ENCODE measurements around the gene TMEM259. TPM values are rescaled to one million over a fixed set of nuclear protein-coding genes. Genes with fewer than 3 reads are reported as not detected.

Gene TMEM259
- total RNA-seq, 1 donor from 2014 or later = 106 TPM

DNA sequence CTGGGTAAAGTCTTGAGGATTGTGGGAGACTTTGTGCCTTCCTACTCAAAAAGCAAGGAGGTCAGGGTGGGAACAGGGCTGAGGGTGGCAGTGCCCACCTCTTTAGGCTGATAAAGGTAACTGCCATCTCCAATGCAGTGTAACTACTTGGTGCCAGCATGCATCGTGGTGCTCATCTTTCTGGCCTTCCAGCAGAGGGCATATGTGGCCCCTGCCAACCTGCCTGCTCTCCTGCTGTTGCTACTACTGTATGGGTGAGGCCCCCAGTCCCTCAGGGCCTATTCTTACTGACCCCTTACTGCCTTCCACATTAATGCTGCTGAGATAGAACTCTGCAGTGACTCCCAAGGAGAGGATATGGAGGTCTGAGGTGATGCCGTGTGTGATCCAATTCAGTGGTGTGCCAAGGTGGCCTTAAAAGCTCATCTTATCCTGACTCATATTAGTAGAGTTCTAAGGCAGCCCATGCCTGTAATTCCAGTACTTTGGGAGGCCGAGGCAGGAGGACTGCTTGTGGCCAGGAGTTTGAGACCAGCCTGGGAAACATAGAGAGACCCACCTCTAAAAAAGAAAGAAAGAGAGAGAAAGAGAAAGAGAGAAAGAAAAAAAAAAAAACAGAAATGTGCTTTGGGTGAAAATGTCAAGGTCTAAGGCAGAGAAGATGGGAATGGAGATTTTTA lies 36.4 kb upstream of the TMEM259 start:
- intact Hi-C loops (cut with DNase I) = no loop called here
- ATAC-seq (no peak), DNase-seq (ENCODE audit: missing footprints) (no peak)

DNA sequence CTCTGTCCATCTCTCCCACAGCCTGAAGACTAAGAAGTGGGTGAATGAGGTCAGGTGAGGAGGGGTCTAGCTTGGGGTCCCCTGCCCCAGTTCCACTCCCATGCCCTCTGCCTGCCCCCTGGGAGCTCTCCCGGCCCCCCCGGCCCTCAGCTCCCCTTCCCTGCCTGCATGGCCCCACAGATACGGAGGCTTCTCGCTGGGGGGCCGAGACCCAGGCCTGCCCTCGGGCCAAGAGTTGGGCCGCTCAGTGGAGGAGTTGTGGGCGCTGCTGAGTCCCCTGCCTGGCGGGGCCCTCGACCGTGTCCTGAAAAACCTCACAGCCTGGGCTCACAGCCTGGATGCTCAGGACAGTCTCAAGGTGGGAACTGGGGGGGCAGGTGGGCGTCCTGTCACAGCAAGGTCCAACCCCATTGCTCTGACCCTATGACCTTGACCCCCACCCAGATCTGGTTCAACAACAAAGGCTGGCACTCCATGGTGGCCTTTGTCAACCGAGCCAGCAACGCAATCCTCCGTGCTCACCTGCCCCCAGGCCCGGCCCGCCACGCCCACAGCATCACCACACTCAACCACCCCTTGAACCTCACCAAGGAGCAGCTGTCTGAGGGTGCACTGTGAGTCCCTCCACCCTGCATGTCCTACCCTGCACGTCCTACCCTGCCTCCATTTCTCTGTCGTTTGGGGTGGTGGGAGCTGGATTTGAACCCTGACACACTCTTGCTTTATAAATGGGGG lies 35.1 kb upstream of the TMEM259 start:
- ATAC-seq (no peak), DNase-seq (ENCODE audit: missing footprints) (no peak)
- intact Hi-C loops (cut with DNase I) = no loop called here

DNA sequence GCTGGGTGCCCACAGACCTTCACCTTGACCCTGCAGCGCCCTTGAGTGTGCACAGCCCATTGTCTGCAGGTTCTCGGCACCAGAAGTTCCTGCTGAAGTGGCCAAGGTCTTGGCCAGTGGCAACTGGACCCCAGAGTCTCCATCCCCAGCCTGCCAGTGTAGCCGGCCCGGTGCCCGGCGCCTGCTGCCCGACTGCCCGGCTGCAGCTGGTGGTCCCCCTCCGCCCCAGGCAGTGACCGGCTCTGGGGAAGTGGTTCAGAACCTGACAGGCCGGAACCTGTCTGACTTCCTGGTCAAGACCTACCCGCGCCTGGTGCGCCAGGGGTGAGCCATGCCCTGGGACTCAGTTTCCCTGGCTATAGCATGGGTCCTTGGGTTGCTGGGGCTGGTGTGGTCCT lies 34.1 kb upstream of the TMEM259 start:
- ATAC-seq (no peak), DNase-seq (ENCODE audit: missing footprints) (no peak)

DNA sequence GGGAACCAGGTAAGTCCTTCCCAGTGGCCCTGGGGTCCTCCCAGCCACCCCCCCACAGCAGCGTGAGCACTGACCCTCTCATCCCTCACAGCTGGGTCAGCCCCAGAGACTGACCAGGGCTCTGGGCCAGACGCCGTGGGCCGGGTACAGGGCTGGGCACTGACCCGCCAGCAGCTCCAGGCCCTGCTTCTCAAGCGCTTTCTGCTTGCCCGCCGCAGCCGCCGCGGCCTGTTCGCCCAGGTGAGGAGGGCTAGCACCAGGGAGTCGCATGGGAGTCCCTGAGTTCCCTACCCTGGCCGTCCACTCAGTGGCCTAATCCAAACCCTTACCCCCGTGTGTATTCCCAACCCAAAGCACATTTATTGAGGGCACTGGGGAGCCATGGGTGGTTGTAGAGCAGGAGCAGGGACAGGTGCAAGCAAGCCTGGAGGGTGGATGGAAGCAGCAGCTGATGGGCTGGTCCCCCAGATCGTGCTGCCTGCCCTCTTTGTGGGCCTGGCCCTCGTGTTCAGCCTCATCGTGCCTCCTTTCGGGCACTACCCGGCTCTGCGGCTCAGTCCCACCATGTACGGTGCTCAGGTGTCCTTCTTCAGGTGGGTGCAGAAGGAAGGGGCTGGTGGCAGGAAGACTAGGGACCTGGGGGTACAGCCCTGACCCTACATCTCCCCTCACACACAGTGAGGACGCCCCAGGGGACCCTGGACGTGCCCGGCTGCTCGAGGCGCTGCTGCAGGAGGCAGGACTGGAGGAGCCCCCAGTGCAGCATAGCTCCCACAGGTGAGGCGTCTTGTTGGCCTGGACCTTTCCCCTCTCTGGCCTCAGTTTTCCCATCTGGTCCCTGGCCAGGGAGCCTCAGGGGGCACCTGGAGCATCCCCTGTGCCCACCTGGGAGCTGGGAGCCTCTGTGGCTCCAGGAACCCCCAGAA lies 33.4 kb upstream of the TMEM259 start:
- DNase-seq (ENCODE audit: missing footprints) (peak; percentile 40), ATAC-seq (no peak)
- intact Hi-C loops (cut with DNase I) = no loop called here

More for the DNA sequence above, 34.1 kb upstream of the TMEM259 start:
- intact Hi-C loops (cut with DNase I) = no loop called here

DNA sequence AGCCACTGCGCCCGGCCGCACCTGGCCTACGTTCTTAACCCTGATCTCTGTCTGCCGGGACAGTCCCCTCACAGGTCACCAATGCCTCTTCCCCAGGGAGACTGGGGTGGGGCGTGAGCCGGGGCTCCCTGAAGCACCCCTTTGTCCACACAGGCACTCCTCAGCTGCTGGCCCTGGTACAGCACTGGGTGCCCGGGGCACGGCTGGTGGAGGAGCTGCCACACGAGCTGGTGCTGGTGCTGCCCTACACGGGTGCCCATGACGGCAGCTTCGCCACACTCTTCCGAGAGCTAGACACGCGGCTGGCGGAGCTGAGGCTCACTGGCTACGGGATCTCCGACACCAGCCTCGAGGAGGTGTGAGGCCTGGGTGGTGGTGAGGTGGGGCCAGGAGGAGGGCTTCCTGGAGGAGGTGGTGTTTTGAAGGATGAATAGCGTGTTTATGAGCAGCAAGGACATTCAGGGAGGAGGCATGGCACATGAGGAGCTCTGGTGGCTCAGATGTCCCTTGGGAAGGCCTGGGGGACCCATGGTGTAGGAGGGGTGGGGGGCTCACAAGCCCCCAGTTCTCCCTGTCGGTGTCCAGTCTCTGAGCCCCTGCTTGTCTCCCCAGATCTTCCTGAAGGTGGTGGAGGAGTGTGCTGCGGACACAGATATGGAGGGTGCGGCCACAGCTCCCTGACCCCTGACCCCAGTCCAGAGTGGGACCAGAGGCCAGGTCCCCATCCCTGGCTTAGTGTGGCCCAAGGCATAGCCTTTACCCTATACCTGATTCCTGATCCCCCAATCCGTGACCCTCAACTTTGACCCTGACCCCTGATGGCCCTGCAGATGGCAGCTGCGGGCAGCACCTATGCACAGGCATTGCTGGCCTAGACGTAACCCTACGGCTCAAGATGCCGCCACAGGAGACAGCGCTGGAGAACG lies 32.5 kb upstream of the TMEM259 start:
- DNase-seq (ENCODE audit: missing footprints) (peak; percentile 55), ATAC-seq (no peak)
- intact Hi-C loops (cut with DNase I) = no loop called here

DNA sequence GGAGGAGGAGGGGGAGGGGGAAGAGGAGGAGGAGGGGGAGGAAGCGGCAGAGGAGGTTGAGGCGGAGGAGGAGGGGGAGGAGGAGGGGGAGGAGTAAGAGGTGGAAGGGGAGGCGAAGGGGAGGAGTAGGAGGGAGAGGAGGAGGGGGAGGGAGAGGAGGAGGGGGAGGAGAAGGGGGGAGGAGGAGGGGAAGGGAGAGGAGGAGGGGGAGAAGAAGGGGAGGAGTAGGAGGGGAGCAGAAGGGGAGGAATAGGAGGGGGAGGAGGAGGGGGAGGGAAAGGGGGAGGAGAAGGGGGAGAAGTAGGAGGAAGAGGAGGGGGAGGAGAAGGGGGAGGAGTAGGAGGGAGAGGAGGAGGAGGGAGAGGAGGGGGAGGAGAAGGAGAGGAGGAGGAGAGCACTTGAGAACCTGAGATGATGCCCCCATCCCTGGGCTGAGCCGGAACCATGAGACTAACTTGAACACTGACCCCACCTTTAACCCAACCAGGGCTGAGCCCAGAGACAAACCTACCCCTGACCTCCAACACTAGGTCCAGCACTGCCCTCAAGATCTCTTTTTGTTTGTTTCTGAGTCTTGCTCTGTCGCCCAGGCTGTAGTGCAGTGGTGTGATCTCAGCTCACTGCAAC lies 31.5 kb upstream of the TMEM259 start:
- DNase-seq (ENCODE audit: missing footprints) = no peak
- ATAC-seq = no peak
- intact Hi-C loops (cut with DNase I) = no loop called here

DNA sequence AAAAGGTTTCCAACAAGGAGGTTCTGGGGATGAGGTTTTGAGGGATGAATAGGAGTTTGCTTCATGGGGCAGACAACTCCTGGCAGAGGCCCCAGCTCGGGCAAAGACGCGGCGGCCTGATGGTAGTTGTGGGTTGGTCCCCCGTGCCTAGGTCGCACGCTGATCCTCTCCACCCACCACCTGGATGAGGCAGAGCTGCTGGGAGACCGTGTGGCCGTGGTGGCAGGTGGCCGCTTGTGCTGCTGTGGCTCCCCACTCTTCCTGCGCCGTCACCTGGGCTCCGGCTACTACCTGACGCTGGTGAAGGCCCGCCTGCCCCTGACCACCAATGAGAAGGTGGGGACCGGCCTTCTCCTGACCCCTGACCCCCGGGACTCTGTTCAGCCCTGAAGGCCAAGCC lies 30.9 kb upstream of the TMEM259 start:
- intact Hi-C loops (cut with DNase I) = no loop called here
- peak; percentile 60 for DNase-seq (ENCODE audit: missing footprints)
- no peak for ATAC-seq

DNA sequence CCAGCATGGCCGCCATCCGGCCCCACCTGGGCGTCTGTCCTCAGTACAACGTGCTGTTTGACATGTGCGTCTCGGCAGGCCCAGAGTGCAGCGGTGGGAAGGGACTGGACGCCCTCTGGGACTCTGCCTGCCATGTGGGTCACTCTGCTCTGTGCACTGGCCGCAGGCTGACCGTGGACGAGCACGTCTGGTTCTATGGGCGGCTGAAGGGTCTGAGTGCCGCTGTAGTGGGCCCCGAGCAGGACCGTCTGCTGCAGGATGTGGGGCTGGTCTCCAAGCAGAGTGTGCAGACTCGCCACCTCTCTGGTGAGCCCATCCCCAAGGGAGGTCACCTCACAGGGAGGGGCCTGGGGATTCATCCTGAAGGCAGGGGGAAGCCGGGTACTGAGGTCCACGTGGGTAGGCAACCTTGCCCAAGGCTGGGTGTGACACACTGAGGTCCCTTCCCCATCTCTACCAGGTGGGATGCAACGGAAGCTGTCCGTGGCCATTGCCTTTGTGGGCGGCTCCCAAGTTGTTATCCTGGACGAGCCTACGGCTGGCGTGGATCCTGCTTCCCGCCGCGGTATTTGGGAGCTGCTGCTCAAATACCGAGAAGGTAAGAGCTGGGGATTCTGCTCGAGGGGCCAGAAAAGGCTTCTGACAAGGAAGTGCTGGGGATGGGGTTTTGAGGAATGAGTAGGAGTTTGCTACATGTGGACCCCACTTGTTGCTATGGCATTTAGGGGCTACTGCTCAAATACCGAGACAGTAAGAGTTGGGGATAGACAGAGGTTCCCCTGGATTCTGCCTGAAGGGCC lies 30.3 kb upstream of the TMEM259 start:
- intact Hi-C loops (cut with DNase I) = no loop called here

DNA sequence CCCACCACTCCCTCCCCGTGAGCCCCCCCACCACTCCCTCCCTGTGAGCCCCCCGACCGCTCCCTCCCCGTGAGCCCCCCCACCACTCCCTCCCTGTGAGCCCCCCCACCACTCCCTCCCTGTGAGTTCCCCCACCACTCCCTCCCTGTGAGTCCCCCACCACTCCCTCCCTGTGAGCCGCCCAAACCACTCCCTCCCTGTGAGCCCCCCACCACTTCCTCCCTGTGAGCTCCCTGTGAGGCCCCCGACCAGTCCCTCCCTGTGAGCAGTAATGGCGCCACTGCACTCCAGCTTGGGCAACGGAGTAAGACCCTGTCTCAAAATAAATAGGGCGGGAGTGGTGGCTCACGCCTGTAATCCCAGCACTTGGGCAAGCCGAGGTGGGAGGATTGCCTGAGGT lies 28.9 kb upstream of the TMEM259 start:
- DNase-seq (ENCODE audit: missing footprints) (peak; percentile 46), ATAC-seq (no peak)

More for the DNA sequence above, 30.3 kb upstream of the TMEM259 start:
- ATAC-seq (no peak), DNase-seq (ENCODE audit: missing footprints) (peak; percentile 57)

DNA sequence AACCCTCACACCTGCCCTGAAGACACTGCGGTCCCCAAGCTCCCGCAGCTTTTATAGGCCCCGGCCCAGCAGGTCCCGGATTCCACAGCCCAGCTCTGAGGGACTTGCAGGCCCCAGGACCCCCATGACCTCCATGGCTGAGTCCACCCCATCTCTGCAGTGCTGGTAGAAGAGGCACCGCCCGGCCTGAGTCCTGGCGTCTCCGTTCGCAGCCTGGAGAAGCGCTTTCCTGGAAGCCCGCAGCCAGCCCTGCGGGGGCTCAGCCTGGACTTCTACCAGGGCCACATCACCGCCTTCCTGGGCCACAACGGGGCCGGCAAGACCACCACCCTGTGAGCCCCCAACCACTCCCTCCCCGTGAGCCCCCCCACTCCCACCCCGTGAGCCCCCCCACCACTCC lies 28.2 kb upstream of the TMEM259 start:
- ATAC-seq = no peak
- intact Hi-C loops (cut with DNase I) = no loop called here

More for the DNA sequence above, 28.9 kb upstream of the TMEM259 start:
- intact Hi-C loops (cut with DNase I) = no loop called here

DNA sequence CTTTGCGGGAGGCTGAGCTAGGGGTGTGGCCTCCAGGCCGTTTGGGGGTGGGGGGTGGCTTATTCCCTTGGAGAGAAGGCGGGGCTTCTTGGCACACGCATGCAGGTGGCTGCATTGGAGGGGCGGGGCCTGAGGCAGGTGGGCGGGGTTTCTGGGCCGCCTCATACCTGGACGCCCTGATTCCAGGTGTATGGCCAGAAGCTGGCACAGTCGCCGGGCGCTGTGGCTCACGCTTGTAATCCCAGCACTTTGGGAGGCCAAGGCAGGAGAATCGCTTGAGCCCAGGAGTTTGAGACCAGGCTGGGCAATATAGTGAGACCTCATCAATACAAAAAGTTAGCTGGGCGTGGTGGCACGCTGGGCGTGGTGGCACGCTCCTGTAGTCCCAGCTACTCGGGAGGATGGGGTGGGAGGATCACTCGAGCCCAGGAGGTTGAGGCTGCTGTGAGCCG lies 26.8 kb upstream of the TMEM259 start:
- DNase-seq (ENCODE audit: missing footprints) = peak; percentile 59
- intact Hi-C loops (cut with DNase I) = no loop called here
- no peak for ATAC-seq

More for the DNA sequence above, 28.2 kb upstream of the TMEM259 start:
- no peak for DNase-seq (ENCODE audit: missing footprints)

DNA sequence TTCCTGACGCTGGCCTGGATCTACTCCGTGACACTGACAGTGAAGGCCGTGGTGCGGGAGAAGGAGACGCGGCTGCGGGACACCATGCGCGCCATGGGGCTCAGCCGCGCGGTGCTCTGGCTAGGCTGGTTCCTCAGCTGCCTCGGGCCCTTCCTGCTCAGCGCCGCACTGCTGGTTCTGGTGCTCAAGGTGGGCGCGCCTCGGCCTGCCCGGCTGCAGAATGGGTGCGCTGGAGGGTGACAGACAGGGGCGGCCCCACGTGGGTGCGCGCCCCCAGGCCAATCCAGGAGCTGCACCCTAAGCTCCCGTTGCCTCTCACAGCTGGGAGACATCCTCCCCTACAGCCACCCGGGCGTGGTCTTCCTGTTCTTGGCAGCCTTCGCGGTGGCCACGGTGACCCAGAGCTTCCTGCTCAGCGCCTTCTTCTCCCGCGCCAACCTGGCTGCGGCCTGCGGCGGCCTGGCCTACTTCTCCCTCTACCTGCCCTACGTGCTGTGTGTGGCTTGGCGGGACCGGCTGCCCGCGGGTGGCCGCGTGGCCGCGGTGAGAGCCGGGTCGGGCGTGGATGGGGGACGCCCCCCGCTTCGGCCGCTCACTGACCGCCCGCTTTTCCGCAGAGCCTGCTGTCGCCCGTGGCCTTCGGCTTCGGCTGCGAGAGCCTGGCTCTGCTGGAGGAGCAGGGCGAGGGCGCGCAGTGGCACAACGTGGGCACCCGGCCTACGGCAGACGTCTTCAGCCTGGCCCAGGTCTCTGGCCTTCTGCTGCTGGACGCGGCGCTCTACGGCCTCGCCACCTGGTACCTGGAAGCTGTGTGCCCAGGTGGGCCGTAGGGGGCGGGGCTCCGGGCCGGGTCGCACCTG lies 26.1 kb upstream of the TMEM259 start:
- DNase-seq (ENCODE audit: missing footprints) = peak; percentile 57
- ATAC-seq = no peak
- intact Hi-C loops (cut with DNase I) = no loop called here

DNA sequence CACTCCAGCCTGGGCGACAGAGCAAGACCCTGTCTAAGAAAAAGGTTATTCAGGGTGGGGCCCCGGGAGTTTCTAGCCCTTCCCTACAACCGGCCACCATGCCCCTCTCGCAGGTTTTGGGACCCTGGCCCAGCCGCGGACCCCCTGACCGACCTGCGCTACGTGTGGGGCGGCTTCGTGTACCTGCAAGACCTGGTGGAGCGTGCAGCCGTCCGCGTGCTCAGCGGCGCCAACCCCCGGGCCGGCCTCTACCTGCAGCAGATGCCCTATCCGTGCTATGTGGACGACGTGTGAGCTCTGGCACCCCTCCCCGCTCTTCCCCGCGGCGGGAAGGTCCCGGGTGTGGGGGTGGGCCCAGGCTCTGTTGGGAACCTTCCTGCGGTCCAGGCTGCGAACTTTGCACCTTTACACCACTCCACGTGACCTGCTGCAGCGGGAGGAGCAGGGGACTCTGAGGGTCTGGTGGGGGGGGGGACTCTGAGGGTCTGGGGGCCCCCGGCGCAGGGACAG lies 25.2 kb upstream of the TMEM259 start:
- DNase-seq (ENCODE audit: missing footprints) (peak; percentile 42), ATAC-seq (no peak)
- intact Hi-C loops (cut with DNase I) = no loop called here

DNA sequence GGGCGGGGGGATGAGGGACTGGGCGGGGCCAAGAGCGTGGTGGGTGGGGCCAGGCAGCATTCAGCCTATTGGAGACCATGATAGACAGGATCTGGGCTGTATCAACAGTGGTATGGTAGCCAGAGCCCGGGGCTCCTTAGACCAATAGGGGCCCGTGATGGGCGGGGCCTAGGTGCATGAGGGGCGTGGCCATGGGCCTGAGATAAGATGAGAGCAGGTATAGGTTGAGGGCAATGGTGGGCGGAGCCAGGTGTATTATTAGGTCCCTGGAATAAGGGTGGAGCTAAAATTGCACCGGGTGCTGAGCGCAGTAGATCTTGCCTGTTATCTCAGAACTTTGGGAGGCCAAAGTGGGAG lies 24.3 kb upstream of the TMEM259 start:
- no peak for ATAC-seq
- intact Hi-C loops (cut with DNase I) = no loop called here
- DNase-seq (ENCODE audit: missing footprints) = peak; percentile 64

DNA sequence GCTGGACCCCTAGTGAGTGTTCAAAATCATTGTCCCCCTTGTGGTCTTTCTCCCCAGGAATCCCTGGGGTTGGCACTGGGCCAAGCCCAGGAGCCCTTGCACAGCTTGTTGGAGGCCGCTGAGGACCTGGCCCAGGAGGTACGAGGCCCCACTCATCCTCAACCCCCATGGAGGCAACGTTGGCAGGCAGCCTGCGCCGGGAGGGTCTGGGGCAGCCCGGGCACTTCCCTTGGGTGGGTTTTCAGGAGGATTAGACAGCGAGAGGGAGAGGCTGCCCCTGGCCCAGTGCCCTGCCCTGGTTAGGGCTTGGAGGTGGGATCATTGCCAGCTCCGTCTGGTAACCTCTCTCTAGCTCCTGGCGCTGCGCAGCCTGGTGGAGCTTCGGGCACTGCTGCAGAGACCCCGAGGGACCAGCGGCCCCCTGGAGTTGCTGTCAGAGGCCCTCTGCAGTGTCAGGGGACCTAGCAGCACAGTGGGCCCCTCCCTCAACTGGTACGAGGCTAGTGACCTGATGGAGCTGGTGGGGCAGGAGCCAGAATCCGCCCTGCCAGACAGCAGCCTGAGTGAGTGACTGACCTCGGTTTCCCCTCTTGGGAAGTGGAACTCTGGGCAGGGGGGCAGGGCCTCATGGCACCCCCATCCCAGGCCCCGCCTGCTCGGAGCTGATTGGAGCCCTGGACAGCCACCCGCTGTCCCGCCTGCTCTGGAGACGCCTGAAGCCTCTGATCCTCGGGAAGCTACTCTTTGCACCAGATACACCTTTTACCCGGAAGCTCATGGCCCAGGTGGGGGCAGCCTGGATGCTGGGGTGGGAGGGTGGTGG lies 22.0 kb upstream of the TMEM259 start:
- DNase-seq (ENCODE audit: missing footprints) (peak; percentile 59), ATAC-seq (no peak)
- intact Hi-C loops (cut with DNase I) = loop anchor here (5.0 kb wide), 1 partner anchor 54 kb away; the partner anchor contains the start of gene POLR2E
